H1 (cell line): ENCODE results near the gene ZNF469. TPM values are rescaled to one million over a fixed set of nuclear protein-coding genes. Genes with fewer than 3 reads are reported as not detected.

ENCODE experiments used
- ASH2L ChIP-seq: fragments of 200-600, 300-600 bp; sonication (generic); IDR thresholded peaks from one replicate; pipeline ENCODE4 v1.7.1; 2017; ENCODE audit warnings: low read length
- CEBPB ChIP-seq: IDR thresholded peaks from 2 replicates; pipeline ENCODE4 v1.6.1; 2012; ENCODE audit warnings: low read depth, low read length
- GABPA ChIP-seq: IDR thresholded peaks from 2 replicates; pipeline ENCODE4 v1.6.1; 2011; ENCODE audit warnings: mild to moderate bottlenecking, low read length, moderate library complexity, borderline replicate concordance; ENCODE audit not compliant: insufficient read depth
- HDAC2 ChIP-seq, 2 experiments: fragments of 300-600 bp in 1 of 2; sonication (generic) in 1 of 2; IDR thresholded peaks; 2 replicates each; pipeline ENCODE4 v1.6.1; 2011 to 2012; ENCODE audit warnings: low read depth in 2 of 2, low read length in 2 of 2, mild to moderate bottlenecking in 2 of 2, moderate library complexity in 2 of 2, borderline replicate concordance in 1 of 2, inconsistent platforms in 1 of 2
- SP2 ChIP-seq: IDR thresholded peaks from 2 replicates; pipeline ENCODE4 v1.6.1; 2012; ENCODE audit warnings: mild to moderate bottlenecking, low read length, inconsistent platforms
- SP4 ChIP-seq: IDR thresholded peaks from 2 replicates; pipeline ENCODE4 v1.6.1; 2012; ENCODE audit warnings: low read length, inconsistent platforms
- SUZ12 ChIP-seq: fragments of 200-600 bp; sonication (generic); IDR thresholded peaks from 2 replicates; pipeline ENCODE4 v1.6.1; 2012; ENCODE audit warnings: mild to moderate bottlenecking, inconsistent platforms, low read length, moderate library complexity, mixed read lengths
- polyA plus RNA-seq, 7 experiments: library from polyadenylated mRNA; depleted of rRNA in 3 of 7; stranded (reverse) in 5 of 7; unstranded in 2 of 7; fragments of >200 nt in 5 of 7; fragments of 200-250 nt in 2 of 7; gene quantifications; 1 replicate in 5 of 7; 2 replicates in 1 of 7; 4 replicates in 1 of 7; pipeline versions ENCODE4 v1.2.1 to v1.2.3, GENCODE V29; 2011 to 2013; ENCODE audit warnings: missing spikeins in 2 of 7, mixed read lengths in 2 of 7
- total RNA-seq: library from RNA; stranded (reverse); fragmentation: NEBNext Ultra II Directional; extraction: Animal tissue kit (Norgen Biotek cat#: 25700); gene quantifications from 2 replicates; pipeline ENCODE4 v1.2.1, GENCODE V29; 2021
- TF ChIP-seq, protein P1 (sequence below): fragments of 300-600 bp; sonication (generic); IDR thresholded peaks from 2 replicates; pipeline ENCODE4 v1.7.1; 2012; ENCODE audit warnings: low read length, moderate library complexity, mild to moderate bottlenecking, inconsistent platforms; ENCODE audit not compliant: insufficient replicate concordance
- TF ChIP-seq, protein P2 (sequence below): IDR thresholded peaks from 2 replicates; pipeline ENCODE4 v1.6.1; 2012; ENCODE audit warnings: inconsistent platforms
- TF ChIP-seq, protein P3 (sequence below): IDR thresholded peaks from 2 replicates; pipeline ENCODE4 v1.6.1; 2012; ENCODE audit warnings: low read length, inconsistent platforms

ZNF469 gene
- total and polyA plus RNA-seq, 2 of the 8 experiments (the other 6 are each of a cell fraction or from before 2014, with no cell fraction given) = 0.30 to 1.8 TPM

DNA sequence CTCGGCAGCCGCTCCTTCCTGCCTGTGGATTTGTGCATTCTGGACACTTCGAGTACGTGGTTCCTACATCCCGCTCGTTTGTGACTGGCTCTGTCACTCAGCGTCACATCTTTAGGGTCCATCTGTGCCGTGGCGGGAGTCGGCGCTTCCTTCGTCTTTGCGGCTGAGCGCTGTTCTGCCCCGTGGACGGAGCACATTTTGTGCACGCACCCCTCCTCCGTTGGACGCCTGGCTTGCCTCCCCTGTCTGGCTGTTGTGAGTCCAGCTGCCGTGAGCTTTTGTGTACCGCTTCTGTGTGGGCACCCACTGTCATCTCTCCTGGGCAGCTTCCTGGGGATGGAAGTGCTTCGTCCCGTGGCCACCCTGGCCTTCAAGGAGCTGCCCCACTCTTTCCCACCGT is 6.4 kb downstream of the ZNF469 start (continued):
- TF ChIP-seq, protein P1, sequence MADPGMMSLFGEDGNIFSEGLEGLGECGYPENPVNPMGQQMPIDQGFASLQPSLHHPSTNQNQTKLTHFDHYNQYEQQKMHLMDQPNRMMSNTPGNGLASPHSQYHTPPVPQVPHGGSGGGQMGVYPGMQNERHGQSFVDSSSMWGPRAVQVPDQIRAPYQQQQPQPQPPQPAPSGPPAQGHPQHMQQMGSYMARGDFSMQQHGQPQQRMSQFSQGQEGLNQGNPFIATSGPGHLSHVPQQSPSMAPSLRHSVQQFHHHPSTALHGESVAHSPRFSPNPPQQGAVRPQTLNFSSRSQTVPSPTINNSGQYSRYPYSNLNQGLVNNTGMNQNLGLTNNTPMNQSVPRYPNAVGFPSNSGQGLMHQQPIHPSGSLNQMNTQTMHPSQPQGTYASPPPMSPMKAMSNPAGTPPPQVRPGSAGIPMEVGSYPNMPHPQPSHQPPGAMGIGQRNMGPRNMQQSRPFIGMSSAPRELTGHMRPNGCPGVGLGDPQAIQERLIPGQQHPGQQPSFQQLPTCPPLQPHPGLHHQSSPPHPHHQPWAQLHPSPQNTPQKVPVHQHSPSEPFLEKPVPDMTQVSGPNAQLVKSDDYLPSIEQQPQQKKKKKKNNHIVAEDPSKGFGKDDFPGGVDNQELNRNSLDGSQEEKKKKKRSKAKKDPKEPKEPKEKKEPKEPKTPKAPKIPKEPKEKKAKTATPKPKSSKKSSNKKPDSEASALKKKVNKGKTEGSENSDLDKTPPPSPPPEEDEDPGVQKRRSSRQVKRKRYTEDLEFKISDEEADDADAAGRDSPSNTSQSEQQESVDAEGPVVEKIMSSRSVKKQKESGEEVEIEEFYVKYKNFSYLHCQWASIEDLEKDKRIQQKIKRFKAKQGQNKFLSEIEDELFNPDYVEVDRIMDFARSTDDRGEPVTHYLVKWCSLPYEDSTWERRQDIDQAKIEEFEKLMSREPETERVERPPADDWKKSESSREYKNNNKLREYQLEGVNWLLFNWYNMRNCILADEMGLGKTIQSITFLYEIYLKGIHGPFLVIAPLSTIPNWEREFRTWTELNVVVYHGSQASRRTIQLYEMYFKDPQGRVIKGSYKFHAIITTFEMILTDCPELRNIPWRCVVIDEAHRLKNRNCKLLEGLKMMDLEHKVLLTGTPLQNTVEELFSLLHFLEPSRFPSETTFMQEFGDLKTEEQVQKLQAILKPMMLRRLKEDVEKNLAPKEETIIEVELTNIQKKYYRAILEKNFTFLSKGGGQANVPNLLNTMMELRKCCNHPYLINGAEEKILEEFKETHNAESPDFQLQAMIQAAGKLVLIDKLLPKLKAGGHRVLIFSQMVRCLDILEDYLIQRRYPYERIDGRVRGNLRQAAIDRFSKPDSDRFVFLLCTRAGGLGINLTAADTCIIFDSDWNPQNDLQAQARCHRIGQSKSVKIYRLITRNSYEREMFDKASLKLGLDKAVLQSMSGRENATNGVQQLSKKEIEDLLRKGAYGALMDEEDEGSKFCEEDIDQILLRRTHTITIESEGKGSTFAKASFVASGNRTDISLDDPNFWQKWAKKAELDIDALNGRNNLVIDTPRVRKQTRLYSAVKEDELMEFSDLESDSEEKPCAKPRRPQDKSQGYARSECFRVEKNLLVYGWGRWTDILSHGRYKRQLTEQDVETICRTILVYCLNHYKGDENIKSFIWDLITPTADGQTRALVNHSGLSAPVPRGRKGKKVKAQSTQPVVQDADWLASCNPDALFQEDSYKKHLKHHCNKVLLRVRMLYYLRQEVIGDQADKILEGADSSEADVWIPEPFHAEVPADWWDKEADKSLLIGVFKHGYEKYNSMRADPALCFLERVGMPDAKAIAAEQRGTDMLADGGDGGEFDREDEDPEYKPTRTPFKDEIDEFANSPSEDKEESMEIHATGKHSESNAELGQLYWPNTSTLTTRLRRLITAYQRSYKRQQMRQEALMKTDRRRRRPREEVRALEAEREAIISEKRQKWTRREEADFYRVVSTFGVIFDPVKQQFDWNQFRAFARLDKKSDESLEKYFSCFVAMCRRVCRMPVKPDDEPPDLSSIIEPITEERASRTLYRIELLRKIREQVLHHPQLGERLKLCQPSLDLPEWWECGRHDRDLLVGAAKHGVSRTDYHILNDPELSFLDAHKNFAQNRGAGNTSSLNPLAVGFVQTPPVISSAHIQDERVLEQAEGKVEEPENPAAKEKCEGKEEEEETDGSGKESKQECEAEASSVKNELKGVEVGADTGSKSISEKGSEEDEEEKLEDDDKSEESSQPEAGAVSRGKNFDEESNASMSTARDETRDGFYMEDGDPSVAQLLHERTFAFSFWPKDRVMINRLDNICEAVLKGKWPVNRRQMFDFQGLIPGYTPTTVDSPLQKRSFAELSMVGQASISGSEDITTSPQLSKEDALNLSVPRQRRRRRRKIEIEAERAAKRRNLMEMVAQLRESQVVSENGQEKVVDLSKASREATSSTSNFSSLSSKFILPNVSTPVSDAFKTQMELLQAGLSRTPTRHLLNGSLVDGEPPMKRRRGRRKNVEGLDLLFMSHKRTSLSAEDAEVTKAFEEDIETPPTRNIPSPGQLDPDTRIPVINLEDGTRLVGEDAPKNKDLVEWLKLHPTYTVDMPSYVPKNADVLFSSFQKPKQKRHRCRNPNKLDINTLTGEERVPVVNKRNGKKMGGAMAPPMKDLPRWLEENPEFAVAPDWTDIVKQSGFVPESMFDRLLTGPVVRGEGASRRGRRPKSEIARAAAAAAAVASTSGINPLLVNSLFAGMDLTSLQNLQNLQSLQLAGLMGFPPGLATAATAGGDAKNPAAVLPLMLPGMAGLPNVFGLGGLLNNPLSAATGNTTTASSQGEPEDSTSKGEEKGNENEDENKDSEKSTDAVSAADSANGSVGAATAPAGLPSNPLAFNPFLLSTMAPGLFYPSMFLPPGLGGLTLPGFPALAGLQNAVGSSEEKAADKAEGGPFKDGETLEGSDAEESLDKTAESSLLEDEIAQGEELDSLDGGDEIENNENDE = no peak
- TF ChIP-seq ASH2L = no peak
- no peak for TF ChIP-seq SP2
- TF ChIP-seq SUZ12 = no peak
- no peak for TF ChIP-seq CEBPB
- TF ChIP-seq SP4 = no peak
- TF ChIP-seq, protein P2, sequence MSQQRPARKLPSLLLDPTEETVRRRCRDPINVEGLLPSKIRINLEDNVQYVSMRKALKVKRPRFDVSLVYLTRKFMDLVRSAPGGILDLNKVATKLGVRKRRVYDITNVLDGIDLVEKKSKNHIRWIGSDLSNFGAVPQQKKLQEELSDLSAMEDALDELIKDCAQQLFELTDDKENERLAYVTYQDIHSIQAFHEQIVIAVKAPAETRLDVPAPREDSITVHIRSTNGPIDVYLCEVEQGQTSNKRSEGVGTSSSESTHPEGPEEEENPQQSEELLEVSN = no peak
- no peak for TF ChIP-seq GABPA
- TF ChIP-seq, protein P3, sequence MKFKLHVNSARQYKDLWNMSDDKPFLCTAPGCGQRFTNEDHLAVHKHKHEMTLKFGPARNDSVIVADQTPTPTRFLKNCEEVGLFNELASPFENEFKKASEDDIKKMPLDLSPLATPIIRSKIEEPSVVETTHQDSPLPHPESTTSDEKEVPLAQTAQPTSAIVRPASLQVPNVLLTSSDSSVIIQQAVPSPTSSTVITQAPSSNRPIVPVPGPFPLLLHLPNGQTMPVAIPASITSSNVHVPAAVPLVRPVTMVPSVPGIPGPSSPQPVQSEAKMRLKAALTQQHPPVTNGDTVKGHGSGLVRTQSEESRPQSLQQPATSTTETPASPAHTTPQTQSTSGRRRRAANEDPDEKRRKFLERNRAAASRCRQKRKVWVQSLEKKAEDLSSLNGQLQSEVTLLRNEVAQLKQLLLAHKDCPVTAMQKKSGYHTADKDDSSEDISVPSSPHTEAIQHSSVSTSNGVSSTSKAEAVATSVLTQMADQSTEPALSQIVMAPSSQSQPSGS = no peak
- no peak for TF ChIP-seq HDAC2 (IDR thresholded peaks at IDR 0.05; ENCODE audit: borderline replicate concordance in 1 of 2, low read depth in 2 of 2, low read length in 2 of 2)
